HCT116 (cell line): ENCODE data around the gene ESR2. TPM values are rescaled to one million over a fixed set of nuclear protein-coding genes. Genes with fewer than 3 reads are reported as not detected.

Experiments used
- ATAC-seq: fragments of 200-7000 bp; cut with Tn5 transposase; 2 replicates; pipeline ENCODE4 v1.9.1; 2020; ENCODE audit warnings: mild to moderate bottlenecking, moderate library complexity
- BruUV-seq: library from RNA; stranded (reverse); fragments of 400-500 nt; replicated peaks from 2 replicates; lab custom pipeline; 2021; lab: Mats Ljungman, UMichigan
- CTCF ChIA-PET: fragments of 300-600 bp; sonication (Branson Sonifier 250); formaldehyde crosslinking; loops from one replicate; lab custom pipeline; 2021; ENCODE audit warnings: antibody characterized with exemption; lab: Charles Lee
- POLR2A ChIA-PET: fragments of 300-600, 350-600 bp; sonication (Branson Sonifier 250); formaldehyde crosslinking; loops from one replicate; lab custom pipeline; 2021; ENCODE audit warnings: antibody characterized with exemption; lab: Charles Lee
- RAD21 ChIA-PET, 2 experiments: fragments of 300-600 bp; sonication (Branson Sonifier 250); formaldehyde crosslinking; loops; one replicate each; lab custom pipeline; 2023; ENCODE audit warnings: low total read pairs in 2 of 2; ENCODE audit not compliant: uncharacterized antibody in 2 of 2, unreplicated experiment in 2 of 2, low non-redundant PET in 1 of 2; lab: Charles Lee
- DNase-seq: peaks from one replicate; pipeline ENCODE4 v3.0.0-alpha.2; 2010; ENCODE audit warnings: low read depth, low spot score
- H2AFZ ChIP-seq: fragments of 200-600 bp; shearing (Covaris generic), sonication (generic); 2 replicates; pipeline ENCODE4 v1.6.1; 2017; ENCODE audit warnings: low read depth, mixed run types, mixed read lengths, antibody characterized with exemption, low read length; ENCODE audit not compliant: poor library complexity, severe bottlenecking
- H3K27ac ChIP-seq: 2 replicates; pipeline ENCODE4 v1.5.1; 2012; ENCODE audit warnings: low read depth, low read length
- H3K27me3 ChIP-seq: fragments of 200-600 bp; sonication (generic); 2 replicates; pipeline ENCODE4 v1.6.1; 2016; ENCODE audit warnings: mixed run types, low read length, mixed read lengths; ENCODE audit not compliant: insufficient read depth
- H3K36me3 ChIP-seq, 2 experiments: fragments of 200-500 bp in 1 of 2; fragments of 200-600 bp in 1 of 2; sonication (Bioruptor generic) in 1 of 2; sonication (generic) in 1 of 2; 2 replicates each; pipeline versions ENCODE4 v1.5.1 to v1.6.1; 2014 to 2016; ENCODE audit warnings: low read length in 2 of 2, inconsistent platforms in 1 of 2, mixed read lengths in 1 of 2, mixed run types in 1 of 2; ENCODE audit not compliant: insufficient read depth in 2 of 2, control insufficient read depth in 1 of 2
- H3K4me1 ChIP-seq, 2 experiments: fragments of 200-600 bp in 1 of 2; sonication (generic) in 1 of 2; 2 replicates each; pipeline versions ENCODE4 v1.5.1 to v1.6.1; 2012 to 2017; ENCODE audit warnings: low read length in 2 of 2, inconsistent platforms in 1 of 2, mild to moderate bottlenecking in 1 of 2, mixed read lengths in 1 of 2, mixed run types in 1 of 2, moderate library complexity in 1 of 2; ENCODE audit not compliant: insufficient read depth in 2 of 2, control insufficient read depth in 1 of 2
- H3K4me2 ChIP-seq: fragments of 200-600 bp; sonication (generic); 2 replicates; pipeline ENCODE4 v1.6.1; 2017; ENCODE audit warnings: mixed run types, low read length, mixed read lengths
- H3K4me3 ChIP-seq, 2 experiments: fragments of 200-600 bp in 1 of 2; sonication (generic) in 1 of 2; replicated peaks in 1 of 2; 2 replicates each; pipeline ENCODE4 v1.5.1; 2011 to 2016; ENCODE audit warnings: low read length in 2 of 2, control low read depth in 1 of 2, low read depth in 1 of 2, mild to moderate bottlenecking in 1 of 2, mixed read lengths in 1 of 2, mixed run types in 1 of 2
- H3K79me2 ChIP-seq: fragments of 200-600 bp; sonication (generic); 2 replicates; pipeline ENCODE4 v1.6.1; 2017; ENCODE audit warnings: mild to moderate bottlenecking, mixed run types, low read length, moderate library complexity, mixed read lengths; ENCODE audit not compliant: insufficient read depth
- H3K9ac ChIP-seq: fragments of 200-600 bp; sonication (generic); 2 replicates; pipeline ENCODE4 v1.6.1; 2016; ENCODE audit warnings: low read length, mixed read lengths
- H3K9me2 ChIP-seq: fragments of 200-600 bp; sonication (generic), shearing (Covaris generic); 2 replicates; pipeline ENCODE4 v1.6.1; 2017; ENCODE audit warnings: mixed run types, mild to moderate bottlenecking, moderate library complexity; ENCODE audit not compliant: insufficient read depth
- H3K9me3 ChIP-seq, 2 experiments: fragments of 200-500 bp in 1 of 2; fragments of 200-600 bp in 1 of 2; sonication (Bioruptor generic) in 1 of 2; sonication (generic) in 1 of 2; 2 replicates each; pipeline ENCODE4 v1.6.1; 2014 to 2017; ENCODE audit warnings: low read length in 2 of 2, mixed read lengths in 2 of 2, inconsistent platforms in 1 of 2, low read depth in 1 of 2, mild to moderate bottlenecking in 1 of 2, mixed run types in 1 of 2, moderate library complexity in 1 of 2; ENCODE audit not compliant: control insufficient read depth in 1 of 2, insufficient read depth in 1 of 2
- H4K20me1 ChIP-seq: fragments of 200-600 bp; sonication (generic), shearing (Covaris generic); 2 replicates; pipeline ENCODE4 v1.6.1; 2017; ENCODE audit warnings: mixed run types, mild to moderate bottlenecking, moderate library complexity; ENCODE audit not compliant: insufficient read depth
- ATF3 ChIP-seq: IDR thresholded peaks from 2 replicates; pipeline ENCODE4 v1.6.1; 2012
- CBX3 ChIP-seq: IDR thresholded peaks from 2 replicates; pipeline ENCODE4 v1.6.1; 2012; ENCODE audit warnings: low read depth
- CEBPB ChIP-seq: IDR thresholded peaks from 2 replicates; pipeline ENCODE4 v1.6.1; 2012; ENCODE audit warnings: low read depth
- EGR1 ChIP-seq: IDR thresholded peaks from 2 replicates; pipeline ENCODE4 v1.6.1; 2012; ENCODE audit warnings: low read depth
- ELF1 ChIP-seq: IDR thresholded peaks from 2 replicates; pipeline ENCODE4 v1.6.1; 2012; ENCODE audit warnings: low read depth, borderline replicate concordance
- FOSL1 ChIP-seq: IDR thresholded peaks from 2 replicates; pipeline ENCODE4 v1.6.1; 2012; ENCODE audit warnings: low read depth
- JUND ChIP-seq: IDR thresholded peaks from 2 replicates; pipeline ENCODE4 v1.6.1; 2012
- POLR2A ChIP-seq: IDR thresholded peaks from 2 replicates; pipeline ENCODE4 v1.7.0; 2011; ENCODE audit warnings: borderline replicate concordance; ENCODE audit not compliant: insufficient read depth, insufficient read length; ENCODE audit errors: extremely low read depth
- POLR2AphosphoS5 ChIP-seq: IDR thresholded peaks from 2 replicates; pipeline ENCODE4 v1.6.1; 2011; ENCODE audit warnings: mild to moderate bottlenecking, low read depth, low read length, moderate library complexity
- RAD21 ChIP-seq: IDR thresholded peaks from 2 replicates; pipeline ENCODE4 v1.6.1; 2012; ENCODE audit warnings: low read depth, mild to moderate bottlenecking
- REST ChIP-seq: IDR thresholded peaks from 2 replicates; pipeline ENCODE4 v1.6.1; 2012; ENCODE audit warnings: low read depth
- SP1 ChIP-seq: IDR thresholded peaks from 2 replicates; pipeline ENCODE4 v1.6.1; 2012; ENCODE audit warnings: low read depth
- SRF ChIP-seq: IDR thresholded peaks from 2 replicates; pipeline ENCODE4 v1.6.1; 2012; ENCODE audit warnings: low read depth
- TCF7L2 ChIP-seq: IDR thresholded peaks from 2 replicates; pipeline ENCODE4 v1.7.0; 2011; ENCODE audit warnings: borderline replicate concordance, inconsistent platforms; ENCODE audit not compliant: insufficient read depth, insufficient read length; ENCODE audit errors: extremely low read depth
- YY1 ChIP-seq: IDR thresholded peaks from 2 replicates; pipeline ENCODE4 v1.6.1; 2011; ENCODE audit warnings: low read length, low read depth, moderate library complexity, mild to moderate bottlenecking; ENCODE audit not compliant: insufficient replicate concordance; ENCODE audit errors: extremely low read depth
- ZBTB33 ChIP-seq: IDR thresholded peaks from 2 replicates; pipeline ENCODE4 v1.6.1; 2011; ENCODE audit warnings: mild to moderate bottlenecking, low read length, moderate library complexity; ENCODE audit not compliant: insufficient replicate concordance; ENCODE audit errors: extremely low read depth
- ZFX ChIP-seq: fragments of 450-650 bp; IDR thresholded peaks from 2 replicates; pipeline ENCODE4 v1.6.1; 2017
- intact Hi-C: fragments of 100-400 bp; cut with micrococcal nuclease; formaldehyde crosslinking; loops from 2 replicates; pipeline ENCODE4 v1.10.0; 2022
- total RNA-seq: library from RNA; stranded (reverse); gene quantifications from one replicate; pipeline ENCODE4 v1.2.1, GENCODE V29; 2021; ENCODE audit not compliant: unreplicated experiment
- TF ChIP-seq, protein P1 (sequence below), 3 experiments: fragments of 200-600 bp in 1 of 3; sonication (generic) in 1 of 3; IDR thresholded peaks in 2 of 3; conservative IDR thresholded peaks in 1 of 3; 2 replicates each; pipeline ENCODE4 v1.5.1; 2012 to 2017; ENCODE audit warnings: low read depth in 2 of 3, low read length in 2 of 3, antibody characterized with exemption in 1 of 3, borderline replicate concordance in 1 of 3, control low read depth in 1 of 3, mild to moderate bottlenecking in 1 of 3, mixed read lengths in 1 of 3, mixed run types in 1 of 3, moderate library complexity in 1 of 3; ENCODE audit not compliant: insufficient read depth in 1 of 3
- TF ChIP-seq, protein P2 (sequence below): IDR thresholded peaks from 2 replicates; pipeline ENCODE4 v1.6.1; 2012

The ESR2 gene
- total RNA-seq, 1 experiment from 2014 or later: 0.32 TPM

DNA sequence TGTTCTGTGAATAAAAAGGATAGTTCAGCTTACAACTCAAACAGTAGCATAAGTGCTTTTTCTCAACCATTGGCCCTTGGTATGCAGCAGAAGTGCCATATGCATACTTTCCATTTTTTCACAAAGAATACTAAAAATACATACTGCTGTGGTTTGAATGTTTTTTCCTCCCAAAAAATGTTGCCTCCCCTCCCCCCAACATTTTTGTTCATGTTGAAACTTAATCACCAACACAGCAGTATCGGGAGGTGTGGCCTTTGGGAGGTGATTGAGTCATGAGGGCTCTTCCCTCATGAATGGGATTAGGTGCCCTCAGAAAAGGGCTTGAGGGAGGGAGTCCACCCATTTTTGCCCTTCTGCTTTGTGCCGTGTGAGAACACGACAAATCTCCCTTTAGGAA is 198.6 kb downstream of the ESR2 start:
- Histone ChIP-seq H4K20me1 (no peaks in the 10 kb centered on the region), H2AFZ (no peak overlapping the region), H3K9me2 (no peaks in the 10 kb centered on the region), H3K79me2 (no peaks in the 10 kb centered on the region), H3K27me3 (no peaks in the 10 kb centered on the region), H3K9me3 (no peaks in the 10 kb centered on the region), H3K4me2 (no peak overlapping the region), H3K4me1 (no peaks in the 10 kb centered on the region), H3K36me3 (no peaks in the 10 kb centered on the region; a peak in 1 of 4 replicates), H3K9ac (no peak overlapping the region), H3K4me3 (no peak overlapping the region), H3K27ac (no peak overlapping the region)
- POLR2A ChIA-PET: no interaction called here
- DNase-seq (no peak), ATAC-seq (no peak)
- TF ChIP-seq SRF: no peak
- no peak for TF ChIP-seq SP1
- no peak for TF ChIP-seq EGR1
- no peak for TF ChIP-seq ZFX
- no peak for TF ChIP-seq RAD21
- TF ChIP-seq REST: no peak
- no peak for TF ChIP-seq JUND
- TF ChIP-seq ATF3: no peak
- no peak for TF ChIP-seq POLR2AphosphoS5
- no peak for TF ChIP-seq ELF1
- TF ChIP-seq FOSL1: no peak
- no peak for TF ChIP-seq ZBTB33
- TF ChIP-seq YY1: no peak
- no peak for TF ChIP-seq CBX3
- TF ChIP-seq, protein P1, sequence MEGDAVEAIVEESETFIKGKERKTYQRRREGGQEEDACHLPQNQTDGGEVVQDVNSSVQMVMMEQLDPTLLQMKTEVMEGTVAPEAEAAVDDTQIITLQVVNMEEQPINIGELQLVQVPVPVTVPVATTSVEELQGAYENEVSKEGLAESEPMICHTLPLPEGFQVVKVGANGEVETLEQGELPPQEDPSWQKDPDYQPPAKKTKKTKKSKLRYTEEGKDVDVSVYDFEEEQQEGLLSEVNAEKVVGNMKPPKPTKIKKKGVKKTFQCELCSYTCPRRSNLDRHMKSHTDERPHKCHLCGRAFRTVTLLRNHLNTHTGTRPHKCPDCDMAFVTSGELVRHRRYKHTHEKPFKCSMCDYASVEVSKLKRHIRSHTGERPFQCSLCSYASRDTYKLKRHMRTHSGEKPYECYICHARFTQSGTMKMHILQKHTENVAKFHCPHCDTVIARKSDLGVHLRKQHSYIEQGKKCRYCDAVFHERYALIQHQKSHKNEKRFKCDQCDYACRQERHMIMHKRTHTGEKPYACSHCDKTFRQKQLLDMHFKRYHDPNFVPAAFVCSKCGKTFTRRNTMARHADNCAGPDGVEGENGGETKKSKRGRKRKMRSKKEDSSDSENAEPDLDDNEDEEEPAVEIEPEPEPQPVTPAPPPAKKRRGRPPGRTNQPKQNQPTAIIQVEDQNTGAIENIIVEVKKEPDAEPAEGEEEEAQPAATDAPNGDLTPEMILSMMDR (IDR thresholded peaks at IDR 0.05 in 2 of 3, conservative IDR thresholded peaks at IDR 0.05 in 1 of 3; ENCODE audit: borderline replicate concordance in 1 of 3, insufficient read depth in 1 of 3, low read depth in 2 of 3, low read length in 2 of 3): no peak
- TF ChIP-seq, protein P2, sequence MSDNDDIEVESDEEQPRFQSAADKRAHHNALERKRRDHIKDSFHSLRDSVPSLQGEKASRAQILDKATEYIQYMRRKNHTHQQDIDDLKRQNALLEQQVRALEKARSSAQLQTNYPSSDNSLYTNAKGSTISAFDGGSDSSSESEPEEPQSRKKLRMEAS: no peak
- no peak for TF ChIP-seq POLR2A
- TF ChIP-seq TCF7L2: no peak
- TF ChIP-seq CEBPB: no peak
- intact Hi-C loops: no loop called here
- CTCF ChIA-PET: no interaction called here
- no TSS peak for BruUV-seq
- RAD21 ChIA-PET: no interaction called here
